Body of pancreas (tissue), 4 donors: ENCODE measurements around the gene EDARADD. TPM values are rescaled to one million over a fixed set of nuclear protein-coding genes. Genes with fewer than 3 reads are reported as not detected.
A peak's percentile ranks its signal among the peaks of the same experiment; 100 is the strongest.

Experiments
- ATAC-seq: fragments of 150-250 bp; one replicate; pipeline ENCODE4 v1.9.1; 2016
- DNase-seq, 4 donors: peaks; one replicate each; pipeline ENCODE4 v3.0.0-alpha.2; 2019
- H3K27ac ChIP-seq, 4 donors: fragments of 200-600 bp; sonication (generic); 1 replicate in 3 of 4; 2 replicates in 1 of 4; pipeline versions ENCODE4 v1.5.1 to v1.6.1; 2016 to 2019; ENCODE audit warnings: mild to moderate bottlenecking in 1 of 4, mixed read lengths in 1 of 4, moderate library complexity in 1 of 4
- H3K27me3 ChIP-seq, 2 donors: fragments of 200-600 bp; sonication (generic); one replicate each; pipeline ENCODE4 v1.6.0; 2016; ENCODE audit warnings: mild to moderate bottlenecking in 1 of 2
- H3K36me3 ChIP-seq, 2 donors: fragments of 200-600 bp; sonication (generic); replicated peaks in 1 of 2; 2 replicates each; pipeline ENCODE4 v1.5.1; 2016; ENCODE audit warnings: low read depth in 2 of 2; ENCODE audit not compliant: insufficient read depth in 1 of 2
- H3K4me1 ChIP-seq: fragments of 200-600 bp; sonication (generic); one replicate; pipeline ENCODE4 v1.6.0; 2016
- H3K4me3 ChIP-seq, 2 donors: fragments of 200-600 bp; sonication (generic); 1 replicate in 1 of 2; 2 replicates in 1 of 2; pipeline ENCODE4 v1.5.1; 2016 to 2019
- H3K9me3 ChIP-seq, 3 donors: fragments of 200-600 bp; sonication (generic); 1 replicate in 2 of 3; 2 replicates in 1 of 3; pipeline ENCODE4 v1.5.1; 2016
- POLR2A ChIP-seq, 3 donors: fragments of 450-650 bp; IDR thresholded peaks; one replicate each; pipeline ENCODE4 v1.6.1; 2016; ENCODE audit warnings: antibody characterized with exemption in 3 of 3, mild to moderate bottlenecking in 2 of 3
- WGBS, 2 donors: methylation state at CpG; one replicate each; pipeline ENCODE4 v1.1.5; 2017; 5-methylcytosine and 5-hydroxymethylcytosine counted together
- intact Hi-C: fragments of 100-400 bp; cut with DNase I; formaldehyde crosslinking; loops from one replicate; pipeline ENCODE4 v1.15.1; 2023
- total RNA-seq, 2 donors: library from RNA; depleted of rRNA; stranded (reverse); fragments of >200 nt; gene quantifications; one replicate each; pipeline ENCODE4 v1.1.0, GENCODE V29; 2016
- TF ChIP-seq, protein P1 (sequence below), 7 experiments: fragments of 450-650 bp in 4 of 7; fragments of 200-600 bp in 3 of 7; sonication (generic) in 3 of 7; IDR thresholded peaks; one replicate each; pipeline ENCODE4 v1.5.1; 2016 to 2019; ENCODE audit warnings: antibody characterized with exemption in 7 of 7

The EDARADD gene
- total RNA-seq, 2 donors from 2014 or later: 2.9 to 8.9 TPM

DNA sequence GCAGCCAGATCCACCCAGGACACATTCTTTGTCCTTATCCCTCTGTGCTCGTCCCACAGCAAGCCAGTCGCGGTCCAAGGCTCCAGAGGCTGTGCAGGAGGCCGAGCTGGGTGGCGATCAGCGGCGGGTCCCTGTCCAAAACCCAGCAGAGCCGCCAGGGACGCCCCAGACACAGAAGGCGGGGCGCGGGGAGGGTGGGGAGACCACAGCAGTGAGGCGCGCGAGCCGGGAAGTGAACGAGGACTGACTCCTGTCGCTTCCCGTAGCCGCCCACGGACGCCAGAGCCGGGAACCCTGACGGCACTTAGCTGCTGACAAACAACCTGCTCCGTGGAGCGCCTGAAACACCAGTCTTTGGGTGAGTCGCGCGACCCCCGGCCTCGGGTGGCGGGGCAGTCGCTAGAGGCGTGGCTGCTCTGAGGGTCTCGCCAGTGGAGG lies 129.6 kb downstream of the EDARADD start, which contains the start of gene LGALS8:
LGALS8 (plus strand) TSS at position 279 of the 438 bp plus-strand sequence. CDS start 2,089 bp downstream, outside the sequence.
- DNase-seq (peak; percentile 84 to 92 (median 88)), ATAC-seq (peak; percentile 91)
- no peaks in the 10 kb centered on the region for H3K9me3 ChIP-seq
- TF ChIP-seq, protein P1, sequence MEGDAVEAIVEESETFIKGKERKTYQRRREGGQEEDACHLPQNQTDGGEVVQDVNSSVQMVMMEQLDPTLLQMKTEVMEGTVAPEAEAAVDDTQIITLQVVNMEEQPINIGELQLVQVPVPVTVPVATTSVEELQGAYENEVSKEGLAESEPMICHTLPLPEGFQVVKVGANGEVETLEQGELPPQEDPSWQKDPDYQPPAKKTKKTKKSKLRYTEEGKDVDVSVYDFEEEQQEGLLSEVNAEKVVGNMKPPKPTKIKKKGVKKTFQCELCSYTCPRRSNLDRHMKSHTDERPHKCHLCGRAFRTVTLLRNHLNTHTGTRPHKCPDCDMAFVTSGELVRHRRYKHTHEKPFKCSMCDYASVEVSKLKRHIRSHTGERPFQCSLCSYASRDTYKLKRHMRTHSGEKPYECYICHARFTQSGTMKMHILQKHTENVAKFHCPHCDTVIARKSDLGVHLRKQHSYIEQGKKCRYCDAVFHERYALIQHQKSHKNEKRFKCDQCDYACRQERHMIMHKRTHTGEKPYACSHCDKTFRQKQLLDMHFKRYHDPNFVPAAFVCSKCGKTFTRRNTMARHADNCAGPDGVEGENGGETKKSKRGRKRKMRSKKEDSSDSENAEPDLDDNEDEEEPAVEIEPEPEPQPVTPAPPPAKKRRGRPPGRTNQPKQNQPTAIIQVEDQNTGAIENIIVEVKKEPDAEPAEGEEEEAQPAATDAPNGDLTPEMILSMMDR (IDR thresholded peaks at IDR 0.05): peak in 1 of 7 experiments; percentile 3
- TF ChIP-seq POLR2A (IDR thresholded peaks at IDR 0.05): peak; percentile 38 to 75 (median 73)
- peaks cover 0 to 4% of the 10 kb centered on the region in 2 donors for H3K36me3 ChIP-seq
- intact Hi-C loops: no loop called here
- WGBS, 2 donors: 0 to 1% methylated on average over 10 to 32 of the region's 35 CpGs
- peak within 1 kb of the TSS; percentile 82 to 94 (median 86) for H3K27ac ChIP-seq
- no peaks in the 10 kb centered on the region for H3K27me3 ChIP-seq
- H3K4me3 ChIP-seq: peak within 1 kb of the TSS; percentile 31 to 71
- H3K4me1 ChIP-seq: peaks cover 15% of the 10 kb centered on the region

DNA sequence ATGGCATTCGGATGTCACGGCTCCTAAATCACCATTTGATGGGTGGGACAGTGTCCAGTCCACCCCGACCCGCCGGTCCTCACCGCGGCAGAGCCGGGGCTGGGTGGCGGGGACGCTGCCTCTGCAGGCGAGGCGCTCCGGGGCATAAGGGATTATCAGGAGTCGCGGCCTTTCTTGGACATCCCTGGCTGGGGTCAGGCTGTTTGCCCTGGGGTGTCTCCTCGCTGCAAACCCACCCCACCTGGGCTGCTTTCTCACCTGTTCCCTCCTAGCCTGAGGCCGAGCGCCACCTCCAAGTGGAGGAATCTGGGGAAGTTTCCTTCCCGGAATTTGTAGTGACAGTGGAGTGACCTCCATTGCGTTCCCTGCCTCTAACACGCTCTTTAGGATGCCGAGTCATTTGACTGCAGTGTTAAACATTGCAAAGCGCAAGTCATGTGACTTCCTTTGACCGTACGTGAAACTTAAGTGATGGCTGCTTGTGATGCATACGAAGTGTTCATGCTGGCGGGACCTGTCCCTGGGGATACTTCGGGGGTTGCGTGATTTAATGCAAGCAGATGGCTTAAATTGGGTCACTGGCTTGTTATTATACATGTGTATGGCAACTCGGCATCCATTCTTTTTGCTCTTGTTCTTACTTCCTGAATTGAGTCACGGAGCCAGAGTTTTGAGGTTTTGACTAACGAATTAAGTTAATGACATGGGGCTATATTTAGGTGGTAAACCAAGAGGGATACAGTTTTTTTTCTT lies 130.2 kb downstream of the EDARADD start:
- DNase-seq (peak; percentile 30 to 61 (median 52)), ATAC-seq (peak; percentile 69)
- H3K4me1 ChIP-seq: peaks cover 15% of the 10 kb centered on the region
- H3K4me3 ChIP-seq: peak overlapping the region; percentile 31 to 71
- WGBS, 2 donors: 0% methylated on average over 19 to 32 of the region's 32 CpGs
- peak overlapping the region; percentile 82 to 94 (median 86) for H3K27ac ChIP-seq
- no peaks in the 10 kb centered on the region for H3K9me3 ChIP-seq
- no peaks in the 10 kb centered on the region for H3K27me3 ChIP-seq
- peak; percentile 6 to 50 (median 44) for TF ChIP-seq POLR2A (IDR thresholded peaks at IDR 0.05)
- TF ChIP-seq, protein P1 (IDR thresholded peaks at IDR 0.05): no peak
- H3K36me3 ChIP-seq: peaks cover 0 to 4% of the 10 kb centered on the region in 2 donors
- intact Hi-C loops: no loop called here

DNA sequence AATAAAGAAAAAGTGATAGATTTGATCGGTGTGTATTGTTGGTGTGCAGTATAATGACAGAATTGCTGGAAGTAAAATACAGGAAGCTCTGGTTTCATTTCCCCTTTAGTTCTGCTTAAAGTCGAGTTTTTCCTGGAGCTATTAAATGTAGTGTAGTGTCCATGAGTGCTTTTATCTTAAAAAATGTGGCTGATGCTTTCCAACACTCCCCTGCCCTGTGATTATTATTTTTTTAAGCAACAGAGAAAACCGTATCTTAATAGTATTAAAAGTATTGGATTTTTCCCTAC lies 130.8 kb downstream of the EDARADD start:
- H3K27ac ChIP-seq: peak overlapping the region in 3 of 4 donors; percentile 84 to 94 (median 89)
- intact Hi-C loops: no loop called here
- H3K4me3 ChIP-seq: peak overlapping the region; percentile 31 to 71
- H3K4me1 ChIP-seq: peaks cover 15% of the 10 kb centered on the region
- no peaks in the 10 kb centered on the region for H3K27me3 ChIP-seq
- no peak for DNase-seq
- 0 to 8% methylated on average over 3 of the region's 3 CpGs for WGBS, 2 donors
- H3K9me3 ChIP-seq: no peaks in the 10 kb centered on the region
- TF ChIP-seq, protein P1 (IDR thresholded peaks at IDR 0.05): no peak
- no peak for TF ChIP-seq POLR2A (IDR thresholded peaks at IDR 0.05)
- ATAC-seq: no peak
- peaks cover 0 to 4% of the 10 kb centered on the region in 2 donors for H3K36me3 ChIP-seq

DNA sequence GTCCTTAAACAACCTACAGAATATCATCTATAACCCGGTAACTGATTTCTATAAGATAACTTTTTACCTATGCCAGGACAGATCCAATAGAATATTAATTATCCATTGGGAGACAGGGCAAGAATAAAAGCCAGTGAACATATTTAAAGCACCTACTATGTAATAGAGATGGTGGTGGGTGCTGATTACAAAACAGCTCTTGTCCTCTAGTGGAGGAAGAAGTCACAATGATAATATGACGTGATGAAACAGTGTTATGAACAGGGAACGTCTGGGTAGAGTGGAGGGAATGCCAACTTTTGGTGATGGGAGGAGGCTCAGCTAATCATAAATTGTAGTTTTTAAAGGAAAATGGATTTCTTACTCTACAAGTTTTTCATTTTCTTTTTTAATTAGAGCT lies 132.0 kb downstream of the EDARADD start:
- TF ChIP-seq, protein P1 (IDR thresholded peaks at IDR 0.05): no peak
- no peak for TF ChIP-seq POLR2A (IDR thresholded peaks at IDR 0.05)
- H3K4me3 ChIP-seq: no peak overlapping the region
- no peaks in the 10 kb centered on the region for H3K9me3 ChIP-seq
- no peak for DNase-seq
- H3K4me1 ChIP-seq: peaks cover 15% of the 10 kb centered on the region
- no peak overlapping the region for H3K27ac ChIP-seq
- no peak for ATAC-seq
- 73 to 84% methylated on average over 3 of the region's 3 CpGs for WGBS, 2 donors
- no peaks in the 10 kb centered on the region for H3K27me3 ChIP-seq
- H3K36me3 ChIP-seq: peaks cover 0 to 4% of the 10 kb centered on the region in 2 donors
- intact Hi-C loops: no loop called here
